GM18951 (cell line): ENCODE measurements around the gene ZNF469.

Source experiments
- POLR2A ChIP-seq: IDR thresholded peaks from 4 replicates; pipeline ENCODE4 v1.6.1; 2011; ENCODE audit warnings: mild to moderate bottlenecking; ENCODE audit not compliant: insufficient read length, insufficient read depth; ENCODE audit errors: extremely low read depth
- in situ Hi-C: fragments of 300-500 bp; cut with MboI; formaldehyde crosslinking; loops from one replicate; pipeline ENCODE4 v1.12.0; 2022; ENCODE audit warnings: low sequenced_read_pairs, mixed read lengths, inconsistent platforms; ENCODE audit not compliant: unreplicated experiment

ZNF469 gene

DNA sequence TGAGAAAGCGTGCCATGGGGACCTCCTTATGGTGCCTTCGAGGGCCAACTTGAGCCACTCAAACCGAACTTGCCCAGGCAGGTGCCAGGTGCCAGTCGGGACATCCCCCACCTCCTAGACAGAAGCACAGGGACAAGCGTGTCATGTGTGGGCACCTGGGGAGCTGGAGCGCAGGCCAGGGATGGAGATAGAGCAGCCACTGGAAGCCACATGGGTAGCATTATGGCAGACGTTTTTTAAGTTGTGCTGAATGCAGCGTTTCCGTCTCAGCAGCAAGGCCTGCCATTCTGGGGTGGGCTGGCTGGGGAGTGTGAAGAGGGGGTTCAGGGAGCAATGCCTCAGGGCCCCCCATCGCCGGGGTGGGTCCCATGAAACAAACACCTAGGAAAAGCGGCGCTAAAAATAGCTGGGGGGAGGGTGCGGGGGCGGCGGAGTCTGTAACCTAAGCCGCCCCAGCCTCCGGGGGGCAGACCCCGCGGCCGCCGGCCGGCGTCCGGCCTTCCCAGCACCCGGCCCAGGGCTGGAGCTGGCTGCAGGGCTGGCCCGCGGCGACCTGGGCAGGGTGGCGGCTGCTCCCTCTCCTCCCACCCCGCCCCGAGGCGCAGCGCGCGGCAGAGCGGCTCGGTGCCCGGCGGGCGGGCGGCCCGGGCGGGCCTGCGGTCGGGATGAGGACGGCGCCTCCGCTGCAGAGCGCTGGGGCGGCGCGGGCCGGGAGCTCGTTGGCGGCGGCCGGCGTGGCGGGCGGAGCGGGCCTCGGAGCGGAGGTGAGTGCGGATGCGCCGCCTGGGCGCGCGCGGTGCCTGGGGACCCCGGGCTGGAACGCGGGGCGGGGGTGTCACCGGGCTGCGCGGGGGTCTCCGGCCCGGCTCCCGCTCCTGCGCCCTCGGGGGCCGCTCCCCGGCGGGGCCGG, at the start of gene ZNF469:
ZNF469 (plus strand) TSS at position 469 of the 910 bp plus-strand sequence. CDS start 44,512 bp downstream, outside the sequence.
- TF ChIP-seq POLR2A = no peak
- in situ Hi-C loops = no loop called here

DNA sequence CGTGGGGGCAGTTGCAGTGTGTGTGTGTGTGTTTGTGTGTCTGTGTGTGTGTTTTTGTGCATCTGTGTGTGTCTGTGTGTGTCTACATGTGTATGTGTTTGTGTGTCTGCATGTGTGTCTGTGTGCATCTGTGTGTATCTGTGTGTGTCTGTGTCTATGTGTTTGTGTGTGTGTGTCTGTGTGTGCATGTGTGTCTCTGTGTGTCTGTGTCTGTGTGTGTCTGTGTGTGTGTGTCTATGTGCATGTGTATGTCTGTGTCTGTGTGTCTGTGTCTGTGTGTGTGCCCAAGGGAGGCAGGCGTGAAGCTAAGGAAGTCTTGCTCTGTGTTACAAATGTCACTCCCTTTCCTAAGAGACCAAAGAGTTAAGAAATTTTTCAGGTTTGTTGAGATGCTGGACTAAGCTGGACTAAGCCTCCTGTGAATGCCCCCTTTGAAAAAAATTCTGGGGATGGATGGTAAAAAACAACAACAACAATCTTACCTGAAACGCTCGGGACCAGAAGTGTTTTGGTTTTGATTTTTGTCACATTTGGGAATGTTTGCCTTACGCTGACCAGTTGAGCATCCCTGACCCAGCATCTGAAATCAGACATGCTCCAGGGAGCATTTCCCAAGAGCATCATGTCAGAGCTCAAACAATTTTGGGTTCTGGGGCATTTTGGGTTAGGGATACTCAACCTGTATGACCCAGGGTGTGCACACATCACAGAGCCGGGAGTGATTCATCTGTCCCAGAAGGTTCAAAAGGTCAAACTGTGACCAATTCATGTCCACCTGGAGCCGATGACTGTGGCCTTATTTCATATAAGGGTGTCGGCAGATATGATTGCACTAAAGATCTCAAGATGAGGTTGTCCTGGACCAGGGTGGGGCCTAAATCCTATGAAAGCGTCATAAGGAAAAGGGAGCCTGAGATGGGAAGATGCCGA, 48.6 kb upstream of the ZNF469 start:
- in situ Hi-C loops = no loop called here
- TF ChIP-seq POLR2A = no peak

GRCh38 chr16:88334778-88335720, 47.7 kb upstream of the ZNF469 start:
- in situ Hi-C loops = no loop called here
- TF ChIP-seq POLR2A = no peak

GRCh38 chr16:88337021-88337420, 45.7 kb upstream of the ZNF469 start:
- no peak for TF ChIP-seq POLR2A
- in situ Hi-C loops = no loop called here

DNA sequence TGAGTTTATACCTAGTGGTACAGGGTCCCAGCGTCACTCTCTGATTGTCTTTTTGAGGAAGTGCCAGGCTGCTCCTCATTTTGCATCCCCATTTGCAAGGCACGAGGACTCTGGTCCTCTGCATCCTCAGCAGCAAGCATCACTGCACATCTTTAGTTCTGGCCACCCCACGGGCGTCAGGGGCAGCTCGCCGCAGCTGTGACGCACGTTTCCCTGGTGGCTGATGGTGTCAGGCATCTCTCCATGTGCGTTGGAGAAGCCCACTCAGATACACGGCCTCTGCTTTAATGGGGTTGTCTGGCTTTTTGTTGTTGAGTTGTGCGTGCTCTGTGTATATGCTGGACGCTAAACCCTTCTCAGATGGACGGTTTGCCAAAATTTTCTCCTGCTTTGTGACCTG, 45.2 kb upstream of the ZNF469 start:
- TF ChIP-seq POLR2A = no peak
- in situ Hi-C loops = no loop called here

GRCh38 chr16:88338111-88338510, 44.6 kb upstream of the ZNF469 start:
- TF ChIP-seq POLR2A = no peak
- in situ Hi-C loops = no loop called here

DNA sequence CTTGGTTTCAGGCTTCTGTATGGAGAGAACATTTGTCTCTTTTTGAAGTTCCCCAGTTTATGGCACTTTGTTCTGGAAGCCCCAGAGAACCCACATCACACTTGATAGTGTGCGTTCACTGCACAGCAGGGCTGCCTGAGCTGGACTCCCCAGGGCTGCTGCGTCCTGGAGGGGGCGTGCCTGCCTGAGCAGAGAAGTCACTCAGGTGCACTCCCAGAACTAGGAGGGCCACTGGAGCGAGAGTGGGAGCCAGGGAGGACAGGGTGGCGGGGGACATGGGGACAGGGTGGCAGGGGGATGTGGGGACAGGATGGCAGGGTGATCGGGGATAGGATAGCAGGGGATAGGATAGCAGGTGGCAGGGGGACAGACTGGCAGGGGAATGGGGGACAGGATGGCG, 43.9 kb upstream of the ZNF469 start:
- in situ Hi-C loops = no loop called here
- no peak for TF ChIP-seq POLR2A

GRCh38 chr16:88339930-88340754, 42.6 kb upstream of the ZNF469 start:
- in situ Hi-C loops = no loop called here

GRCh38 chr16:88340755-88341150, 42.0 kb upstream of the ZNF469 start:
- in situ Hi-C loops = no loop called here
- TF ChIP-seq POLR2A = no peak

More at GRCh38 chr16:88339930-88340754, 42.6 kb upstream of the ZNF469 start:
- TF ChIP-seq POLR2A = no peak

GRCh38 chr16:88341551-88342290, 41.0 kb upstream of the ZNF469 start:
- in situ Hi-C loops = no loop called here
- no peak for TF ChIP-seq POLR2A

DNA sequence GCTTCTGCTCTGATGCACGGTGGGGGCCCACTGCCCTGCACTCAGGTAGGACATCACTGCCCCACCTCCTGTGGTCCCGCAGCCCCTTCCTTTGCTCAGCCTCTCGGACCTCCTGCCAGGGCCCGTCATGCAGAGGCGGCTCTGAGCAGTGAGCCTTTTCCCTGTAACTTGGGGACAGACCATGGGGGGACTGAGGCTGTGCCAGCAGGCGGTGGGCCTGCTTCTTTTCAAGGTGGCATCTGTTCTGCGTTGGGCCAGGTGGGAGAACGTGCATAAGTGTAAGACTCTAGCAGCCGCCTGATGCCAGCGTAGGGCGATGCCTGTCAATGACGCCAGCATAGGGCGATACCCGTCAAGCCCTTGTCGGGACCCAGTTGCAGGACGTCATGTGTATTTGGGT, 40.3 kb upstream of the ZNF469 start:
- in situ Hi-C loops = no loop called here
- no peak for TF ChIP-seq POLR2A
